Measurements from ENCODE around the gene TTC28.

The TTC28 gene

DNA sequence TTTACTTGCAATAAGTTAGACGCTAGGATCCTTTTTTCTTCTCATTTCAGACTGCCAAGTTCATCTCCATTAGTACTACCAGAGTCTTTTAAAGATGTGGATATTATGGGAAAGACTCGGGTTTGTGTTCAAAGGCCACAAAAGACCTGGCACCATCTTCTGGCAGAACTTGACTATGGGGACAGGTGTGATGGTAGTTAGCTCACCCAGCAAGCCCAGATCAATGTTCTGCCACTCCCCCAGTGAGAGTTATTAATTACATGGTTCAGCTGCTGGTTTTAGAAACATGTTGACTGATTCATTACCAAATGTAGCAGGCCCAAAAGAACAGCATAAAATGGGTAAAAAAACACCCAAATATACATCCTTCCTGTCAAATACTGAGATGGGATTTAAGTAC lies 427.1 kb downstream of the TTC28 start:
- DNase-seq, result no peak

DNA sequence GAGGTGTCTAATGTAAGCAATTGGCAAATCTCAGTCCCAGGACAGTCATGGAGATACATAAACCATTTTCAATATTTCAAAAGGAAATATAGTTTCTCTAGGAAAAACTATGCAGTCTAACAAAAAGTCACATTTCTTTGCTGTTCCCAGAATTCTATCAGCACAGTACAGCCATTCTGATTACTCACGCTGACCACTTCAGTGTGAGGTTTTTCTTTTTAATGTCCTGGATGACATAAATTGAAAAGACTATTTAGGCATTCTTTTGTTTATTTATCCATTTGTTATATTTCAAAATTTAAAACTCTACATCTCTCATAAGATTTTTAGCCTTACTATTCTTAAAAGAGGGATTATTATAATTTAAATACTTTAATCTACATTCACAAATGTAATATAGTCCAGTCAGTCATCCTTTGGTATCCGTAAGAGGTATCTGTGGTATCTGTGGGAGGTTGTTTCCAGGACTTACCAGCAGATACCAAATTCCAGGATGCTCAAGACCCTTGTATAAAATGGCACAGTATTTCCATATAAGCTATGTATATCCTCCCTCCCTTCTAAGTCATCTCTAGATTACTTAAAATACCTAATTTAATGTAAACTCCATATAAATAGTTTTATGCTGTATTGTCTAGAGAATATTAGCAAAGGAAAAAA lies 429.5 kb downstream of the TTC28 start:
- no peak for DNase-seq

DNA sequence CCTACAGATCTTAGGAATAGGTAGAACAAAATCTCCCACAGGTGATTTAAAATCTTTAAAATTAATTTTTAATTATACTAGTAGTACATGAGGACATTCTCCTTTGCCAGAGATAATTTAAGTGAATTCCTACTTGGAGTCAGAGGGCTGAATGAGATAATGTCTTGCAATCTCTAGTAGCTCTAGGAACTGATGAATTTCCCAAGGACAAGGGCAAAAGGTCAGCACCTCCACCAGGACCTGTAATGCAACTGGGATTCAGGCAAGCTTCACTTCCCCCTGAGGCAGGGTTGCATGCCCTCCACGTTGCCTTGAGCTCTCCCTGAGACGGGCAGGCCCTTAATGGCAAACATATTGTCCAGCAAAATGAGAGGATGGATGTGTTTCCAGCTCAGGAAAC lies 430.2 kb downstream of the TTC28 start:
- DNase-seq, result no peak

DNA sequence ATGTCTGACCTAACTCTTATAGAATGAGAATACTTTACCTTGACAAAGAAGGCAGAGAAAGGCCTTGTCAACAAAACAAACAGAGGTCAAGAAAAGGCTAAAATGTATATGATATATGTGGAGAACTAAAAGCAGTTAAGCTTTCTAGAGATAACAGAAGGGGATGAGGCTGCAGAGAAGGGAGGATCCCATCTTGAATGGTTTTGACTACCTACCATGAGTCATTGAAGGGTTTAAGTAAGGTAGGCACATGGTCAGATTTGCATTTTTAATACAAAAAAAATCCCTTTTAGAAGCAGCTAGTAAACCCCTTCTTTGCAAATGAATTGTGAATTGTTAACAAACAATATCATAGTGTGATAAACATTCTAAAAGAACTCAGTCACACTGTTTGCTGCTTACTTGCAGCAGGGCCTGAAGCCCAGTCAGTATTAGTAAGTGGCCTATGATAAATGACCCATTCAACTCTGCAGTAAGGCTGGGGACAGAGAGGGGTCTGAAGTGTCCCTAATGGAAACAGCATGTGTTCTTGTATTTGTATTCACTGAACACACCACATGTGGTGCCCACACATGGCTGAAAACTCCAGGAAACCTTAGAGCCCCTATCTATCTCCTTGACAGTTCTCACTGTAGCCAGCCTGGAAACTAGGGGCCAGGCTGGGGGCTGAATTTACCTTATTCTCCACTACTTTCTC lies 431.8 kb downstream of the TTC28 start:
- DNase-seq, result no peak

DNA sequence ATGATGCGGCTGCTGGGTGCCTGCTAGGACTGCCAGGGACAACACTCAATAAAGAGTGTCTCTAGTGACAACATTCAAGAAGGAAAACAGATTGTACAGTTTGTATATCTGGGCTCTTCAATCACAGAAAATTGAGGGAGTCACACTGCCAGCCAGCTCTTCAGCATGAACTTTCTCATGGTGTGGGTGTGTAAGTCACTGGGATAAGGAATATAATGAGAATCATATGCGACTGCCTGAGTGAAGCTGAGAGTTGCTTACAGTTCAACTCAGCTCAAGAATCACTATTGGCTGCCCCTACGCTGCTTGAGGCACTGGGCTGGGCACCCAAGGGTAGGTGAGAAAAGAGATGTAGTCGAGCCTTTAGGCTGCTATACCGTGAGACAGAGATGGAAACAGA lies 432.5 kb downstream of the TTC28 start:
- DNase-seq, result no peak

DNA sequence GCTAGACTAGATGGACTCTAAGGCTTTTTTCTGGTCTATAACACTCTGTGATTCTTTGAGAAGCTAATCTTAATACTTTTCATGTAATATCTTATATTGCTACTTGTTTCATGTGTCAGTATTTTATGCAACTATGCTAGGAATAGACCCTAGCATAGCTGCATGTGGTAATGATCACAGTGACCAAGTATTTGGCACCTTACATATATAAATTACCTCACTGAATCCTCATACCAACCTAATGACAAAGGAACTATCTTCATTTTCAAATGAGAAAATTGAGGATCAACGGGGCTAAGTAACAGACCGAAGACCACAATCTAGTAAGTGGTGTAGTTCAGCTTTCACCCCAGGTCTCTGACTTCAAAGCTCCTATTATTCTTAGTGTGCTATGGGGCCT lies 433.2 kb downstream of the TTC28 start:
- no peak for DNase-seq

DNA sequence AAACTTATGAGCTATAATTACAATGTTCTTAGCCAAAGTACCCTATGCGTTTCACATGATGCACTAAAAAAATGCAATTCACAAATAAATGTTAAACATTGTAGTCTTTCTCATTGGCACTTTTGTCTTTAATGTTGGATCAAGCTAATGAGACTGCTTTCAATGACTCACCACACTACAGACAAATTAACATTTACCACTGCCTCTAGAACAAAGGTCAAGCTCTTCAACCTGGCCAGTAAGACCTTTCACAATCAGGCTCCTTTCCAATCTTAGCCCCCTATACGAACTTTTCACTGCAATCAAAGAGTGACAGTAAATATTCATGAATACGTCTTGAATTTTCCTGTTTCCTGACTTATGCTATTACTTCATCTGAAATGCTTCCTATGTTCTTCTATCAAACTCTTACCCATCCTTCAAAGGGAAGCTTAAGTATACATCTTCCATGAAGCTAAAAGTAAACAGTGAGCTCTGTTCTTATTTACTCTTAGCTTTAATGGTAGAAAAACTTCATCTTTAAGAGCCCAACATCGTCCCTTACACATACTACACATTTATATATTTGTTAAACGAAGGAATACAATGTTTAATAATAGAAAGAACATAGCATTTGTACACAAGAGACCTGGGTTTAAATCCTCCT lies 433.9 kb downstream of the TTC28 start:
- no peak for DNase-seq

DNA sequence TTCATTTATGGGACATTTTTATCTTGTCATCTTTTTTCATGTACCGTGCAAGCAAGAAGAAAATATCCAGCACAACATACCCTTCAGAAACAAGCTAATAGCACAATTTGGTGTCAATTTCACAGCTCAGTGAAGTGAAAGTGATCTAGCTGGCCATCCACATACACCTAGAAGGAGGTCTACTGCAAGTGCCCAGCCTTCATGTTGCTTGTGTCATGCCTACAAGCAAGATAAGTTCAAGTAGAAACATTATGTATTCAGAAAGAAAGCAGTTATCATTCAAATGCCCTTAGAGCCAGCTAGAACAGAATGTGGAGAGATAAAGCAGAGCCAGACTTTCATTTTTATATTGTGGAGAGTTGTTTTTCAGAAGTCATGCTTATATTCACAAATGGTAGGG lies 434.9 kb downstream of the TTC28 start:
- no peak for DNase-seq

DNA sequence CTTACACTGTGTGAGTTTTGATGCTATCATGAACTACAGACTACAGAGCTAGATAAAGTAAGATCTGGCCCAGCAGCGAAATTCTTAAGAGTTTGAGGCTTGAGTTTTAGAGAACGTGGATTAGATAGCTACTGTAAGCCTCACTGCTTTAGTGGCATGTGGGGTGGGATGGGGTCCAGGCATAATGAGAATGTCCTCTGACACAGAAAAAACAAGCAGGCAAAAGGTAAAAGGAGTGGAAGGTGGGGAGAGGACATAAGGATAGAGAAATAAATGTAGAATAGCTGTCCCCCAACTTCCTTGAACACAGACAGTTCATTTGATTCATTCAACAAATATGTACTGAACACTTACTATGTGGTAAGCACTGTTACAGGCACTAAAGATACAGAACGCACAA lies 436.1 kb downstream of the TTC28 start:
- DNase-seq, result no peak

DNA sequence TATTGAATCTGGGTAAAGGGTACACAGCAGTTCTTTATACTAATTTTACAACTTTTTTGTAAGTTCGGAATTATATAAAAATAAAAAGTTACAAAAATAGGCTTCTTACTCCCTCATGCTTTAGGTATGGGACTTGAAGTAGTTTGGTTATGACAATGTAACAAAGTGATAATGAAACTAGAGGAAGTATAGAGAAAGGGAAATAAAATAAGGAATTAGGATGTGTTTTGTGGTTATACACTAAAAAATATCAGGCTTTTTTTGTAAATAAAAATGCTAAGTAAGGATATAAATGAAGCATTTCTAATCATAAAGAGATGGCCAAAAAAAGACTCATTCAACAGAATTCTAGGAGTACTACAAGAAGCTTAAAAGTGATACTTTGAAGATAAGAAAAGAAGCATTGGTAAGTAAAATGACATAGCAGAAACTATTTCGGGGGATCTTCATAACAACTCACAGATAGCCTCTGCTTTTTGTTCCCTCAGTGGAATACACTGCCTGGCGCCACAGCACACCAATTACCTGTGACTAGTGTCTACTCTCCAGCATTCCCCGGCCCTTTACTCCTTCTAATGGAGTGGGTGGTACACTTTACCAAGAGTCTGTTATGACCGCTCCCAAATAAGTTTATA lies 437.9 kb downstream of the TTC28 start:
- no peak for DNase-seq

DNA sequence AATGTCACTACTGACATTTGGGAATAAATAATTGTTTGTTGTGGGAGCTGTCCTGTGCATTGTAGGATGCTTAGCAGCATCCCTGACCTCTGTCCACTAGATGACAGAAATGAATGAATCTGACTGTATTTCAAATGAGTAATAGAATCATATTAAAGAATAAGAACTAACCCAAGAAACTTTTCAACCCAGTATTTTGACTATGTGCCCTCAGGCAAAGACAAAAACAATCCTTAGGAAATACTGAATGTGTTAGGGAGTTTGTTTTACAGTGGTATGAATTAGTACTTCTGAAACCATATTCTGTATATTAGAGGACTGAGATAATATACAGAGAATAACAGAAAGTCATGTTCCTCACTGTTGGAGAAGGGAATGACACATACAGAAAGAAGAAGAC lies 439.7 kb downstream of the TTC28 start:
- DNase-seq, result no peak

DNA sequence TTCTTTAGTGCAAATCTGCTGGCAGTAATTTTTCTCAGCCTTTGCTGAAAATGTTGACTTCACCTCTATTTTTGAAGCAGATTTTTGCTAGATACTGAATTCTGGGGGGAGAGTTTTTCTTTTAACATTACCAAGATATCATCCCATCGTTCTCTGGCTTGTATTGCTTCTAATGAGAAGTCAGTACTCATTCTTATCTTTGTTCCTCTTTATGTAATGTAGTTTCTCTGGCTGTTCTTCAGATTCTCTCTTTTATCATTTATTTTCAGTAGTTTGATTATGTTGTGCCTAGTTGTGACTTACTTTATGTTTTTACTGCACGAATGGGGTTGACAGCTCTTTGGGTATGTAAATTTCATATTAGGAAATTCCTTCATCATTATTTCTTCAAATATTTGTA lies 441.9 kb downstream of the TTC28 start:
- no peak for DNase-seq

DNA sequence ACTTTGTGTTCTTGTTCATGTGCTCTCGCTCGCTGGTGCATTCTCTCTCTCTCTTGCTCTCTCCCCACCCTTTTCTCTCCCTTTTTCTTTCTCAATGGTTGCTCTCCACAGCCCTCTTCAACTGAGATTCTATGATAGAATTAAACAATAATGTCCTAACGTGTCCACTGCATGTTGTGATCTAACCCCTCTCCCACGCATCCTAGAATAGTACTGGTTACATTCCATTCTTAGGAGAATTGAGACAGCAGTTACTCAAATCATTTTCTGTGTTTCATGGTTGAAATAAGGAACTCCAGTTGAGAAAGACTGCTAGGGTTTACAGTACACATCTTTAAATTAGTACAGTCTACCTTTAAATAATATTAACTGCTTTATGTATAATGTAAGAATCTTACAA lies 442.5 kb downstream of the TTC28 start:
- no peak for DNase-seq

DNA sequence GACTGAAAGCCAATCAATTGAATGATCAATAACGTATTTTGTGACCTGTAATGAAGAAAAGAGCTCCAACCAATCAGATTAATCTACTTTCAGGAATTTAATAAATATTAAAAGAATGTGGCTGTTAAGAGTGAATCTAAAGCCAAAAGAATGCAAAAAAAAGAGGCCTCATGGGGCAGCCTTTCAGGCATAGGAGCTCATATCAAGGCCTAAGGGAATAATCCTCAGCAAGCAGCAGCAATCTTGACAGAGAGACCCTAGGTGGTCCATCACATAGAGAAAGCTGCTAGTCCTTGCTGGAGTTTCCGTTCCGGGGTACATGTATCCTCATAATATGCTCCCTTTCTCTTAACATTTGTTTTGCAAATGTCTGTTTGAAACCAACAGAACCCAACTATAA lies 447.4 kb downstream of the TTC28 start:
- no peak for DNase-seq

DNA sequence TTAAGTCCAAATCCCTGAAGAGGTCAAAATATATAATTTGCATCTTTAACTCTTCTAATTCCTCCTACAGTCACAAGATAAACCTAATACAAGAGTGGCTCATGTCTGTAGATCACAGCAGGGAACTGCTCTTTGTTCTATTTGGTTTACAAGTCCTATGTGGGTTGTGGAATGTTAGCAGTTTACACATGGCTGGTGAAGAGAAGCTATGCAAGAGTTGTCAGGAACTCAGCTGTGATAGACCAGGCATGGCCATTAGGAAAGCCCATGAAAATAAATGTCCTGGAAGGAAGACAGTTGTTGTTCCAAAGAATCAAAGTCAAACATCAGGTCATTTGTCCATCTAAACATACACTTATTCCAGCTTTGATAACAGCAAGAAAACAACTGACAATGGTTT lies 448.2 kb downstream of the TTC28 start:
- no peak for DNase-seq

DNA sequence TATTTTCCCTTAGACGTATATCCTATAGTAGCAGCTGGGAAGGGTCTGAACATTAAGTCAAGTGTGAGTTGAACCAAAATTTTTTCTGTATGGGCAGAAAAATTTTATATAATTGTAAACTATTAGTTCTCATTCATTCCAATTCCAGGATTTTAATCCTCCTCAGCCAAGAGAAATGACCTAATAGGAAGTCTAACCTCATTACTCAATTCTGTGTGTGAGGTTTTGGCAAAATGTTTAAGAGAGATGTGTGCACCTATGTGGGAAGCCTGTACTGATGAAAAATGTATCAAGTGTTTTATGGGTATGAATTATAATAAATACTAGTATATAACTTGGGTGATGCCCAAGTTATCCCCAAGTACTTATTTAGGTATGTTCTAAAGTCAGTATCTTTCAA lies 449.0 kb downstream of the TTC28 start:
- DNase-seq, result no peak

DNA sequence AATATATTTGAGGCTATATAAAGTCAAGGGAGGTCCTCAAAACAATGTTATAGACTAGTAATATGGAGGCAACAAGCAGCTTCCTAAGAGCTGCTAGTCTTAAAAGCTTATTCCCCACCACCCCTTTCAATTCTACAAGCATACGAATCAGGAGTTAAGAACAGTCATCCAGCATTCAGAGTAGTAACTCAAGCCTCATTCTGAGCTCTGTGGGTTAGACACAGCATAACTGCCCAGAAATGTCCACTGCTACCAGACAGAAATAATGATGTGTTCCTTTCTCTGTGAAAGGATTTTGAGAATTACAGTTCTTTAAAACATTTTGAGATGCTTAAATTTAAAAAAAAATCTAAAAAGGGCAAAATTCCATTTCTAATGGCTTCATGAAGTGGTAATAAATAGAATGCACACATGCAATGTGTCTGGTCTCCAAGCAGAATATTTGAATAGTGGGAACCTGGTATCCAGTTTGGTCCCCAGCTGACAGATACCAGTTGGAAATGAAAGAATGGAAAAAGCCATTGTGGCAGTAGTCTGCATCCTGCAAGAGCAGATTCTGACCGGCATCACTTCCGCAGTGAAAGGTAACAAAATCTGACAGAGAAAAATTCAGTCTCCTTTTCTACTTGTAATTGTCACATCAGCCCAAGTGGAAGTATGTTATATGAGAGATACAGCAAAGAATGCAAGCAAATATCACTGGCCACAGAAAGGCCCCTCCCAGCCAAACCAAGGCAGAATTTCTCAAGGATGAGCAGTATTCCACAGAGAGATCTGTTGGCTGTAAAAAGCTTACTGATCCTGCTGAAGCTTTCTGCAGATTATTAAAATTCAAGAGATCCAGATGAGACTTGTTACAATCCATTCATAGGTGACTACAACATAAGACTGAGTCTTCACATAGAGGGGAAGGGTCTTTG lies 449.8 kb downstream of the TTC28 start:
- DNase-seq, result no peak

DNA sequence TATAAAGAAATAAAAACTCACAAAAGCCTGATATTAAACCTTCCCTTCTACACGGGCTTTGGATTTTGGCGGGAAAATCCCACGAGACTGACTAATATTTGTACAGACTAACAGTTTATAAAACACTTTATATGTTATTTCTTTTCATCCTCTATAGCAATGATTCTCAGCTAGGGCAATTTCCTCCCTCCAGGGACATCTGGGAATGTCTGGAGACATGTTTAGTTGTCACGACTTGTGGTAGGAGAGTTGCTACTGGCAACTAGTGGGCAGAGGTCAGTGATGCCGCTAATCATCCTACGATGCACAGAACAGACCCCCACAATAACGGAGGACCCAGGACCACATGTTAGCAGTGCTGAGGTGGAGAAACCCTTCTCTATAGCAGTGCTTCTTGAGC lies 455.8 kb downstream of the TTC28 start:
- no peak for DNase-seq

DNA sequence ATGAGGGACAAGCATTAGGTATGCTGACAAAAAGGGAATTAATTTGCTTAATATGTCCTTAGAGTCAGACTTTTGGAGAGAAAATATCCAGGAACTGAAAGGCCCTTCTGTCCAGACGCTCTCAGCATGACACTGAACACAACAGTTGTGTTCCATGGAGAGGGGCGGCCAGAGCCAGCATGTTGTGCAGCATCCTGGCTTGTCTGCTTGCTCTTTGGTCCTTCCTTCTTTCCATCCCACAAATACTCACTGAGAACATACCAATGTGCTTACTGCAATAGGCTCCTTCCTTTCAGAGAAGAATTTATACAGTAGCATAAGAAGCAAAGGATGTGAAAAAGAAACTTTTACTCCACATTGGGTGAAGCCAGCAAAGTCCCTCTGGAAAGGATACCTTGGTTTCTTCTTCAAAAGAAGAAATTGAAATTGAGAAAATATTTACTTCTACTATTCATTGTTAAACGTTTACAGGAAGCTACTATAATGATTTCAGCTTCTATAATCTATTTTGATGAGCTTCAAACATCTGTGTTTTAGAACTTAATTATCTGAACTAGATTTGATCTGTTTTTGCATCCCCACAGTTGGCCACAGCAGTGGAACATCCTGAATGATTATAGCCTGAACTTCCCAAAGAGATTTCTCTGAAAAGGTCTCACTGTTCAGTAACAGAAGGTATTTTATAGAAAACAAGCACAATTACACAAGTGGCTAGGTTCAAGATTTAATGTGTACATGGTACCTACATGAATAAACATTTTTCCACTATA lies 456.5 kb downstream of the TTC28 start:
- DNase-seq, result no peak

DNA sequence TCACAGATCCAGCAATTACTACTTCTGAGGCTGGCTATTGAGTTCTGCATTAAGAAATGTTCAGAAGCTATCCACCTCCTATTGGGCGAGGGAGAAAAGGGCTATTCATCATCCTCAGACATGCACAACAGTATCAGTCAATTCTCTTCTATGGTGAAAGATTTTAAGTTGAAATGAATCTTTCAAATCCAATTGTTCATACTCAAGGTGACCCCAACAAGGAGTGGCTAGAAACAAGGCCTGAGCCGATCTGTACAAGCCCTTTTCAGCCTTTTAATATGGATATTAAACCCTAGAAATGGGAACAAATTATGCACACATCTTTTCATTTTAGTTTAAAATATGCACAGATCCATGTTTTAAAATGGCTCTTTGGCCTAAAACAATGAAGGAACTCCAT lies 457.1 kb downstream of the TTC28 start:
- DNase-seq, result no peak

DNA sequence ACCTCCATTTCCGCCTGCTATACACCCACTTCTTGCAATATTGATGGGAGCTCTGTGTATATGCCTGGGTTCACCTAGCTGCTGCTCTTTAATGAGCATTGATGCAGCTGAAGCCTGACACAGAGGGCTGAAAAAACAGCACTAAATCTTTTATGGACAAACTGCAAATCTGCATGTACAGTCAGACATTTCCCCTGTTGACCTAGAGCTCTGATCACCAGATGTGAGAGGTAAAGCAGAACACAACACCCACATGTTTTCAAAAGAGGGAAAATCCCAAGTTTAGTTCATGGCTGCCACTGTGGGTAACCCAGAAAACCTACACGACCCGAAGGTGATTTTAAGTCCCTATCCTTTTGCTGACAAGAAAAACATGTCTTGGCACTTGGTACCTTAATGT lies 457.6 kb downstream of the TTC28 start:
- DNase-seq, result no peak

Data from CD4-positive, alpha-beta T cell treated with Interleukin-4 for 4 hours (primary cell).